Thyroid gland (tissue), 4 donors: ENCODE data around the gene PLEKHN1.

Experiments
- POLR2A ChIP-seq, 2 donors: fragments of 450-650 bp; IDR thresholded peaks; one replicate each; pipeline ENCODE4 v1.6.1; 2017; ENCODE audit warnings: antibody characterized with exemption in 2 of 2, mild to moderate bottlenecking in 2 of 2, moderate library complexity in 1 of 2
- TF ChIP-seq, protein P1 (sequence below), 6 experiments: fragments of 200-600 bp in 3 of 6; fragments of 450-650 bp in 3 of 6; sonication (generic) in 3 of 6; IDR thresholded peaks; one replicate each; pipeline ENCODE4 v1.5.1; 2016 to 2019; ENCODE audit warnings: antibody characterized with exemption in 6 of 6, mild to moderate bottlenecking in 2 of 6, inconsistent platforms in 1 of 6, moderate library complexity in 1 of 6

DNA sequence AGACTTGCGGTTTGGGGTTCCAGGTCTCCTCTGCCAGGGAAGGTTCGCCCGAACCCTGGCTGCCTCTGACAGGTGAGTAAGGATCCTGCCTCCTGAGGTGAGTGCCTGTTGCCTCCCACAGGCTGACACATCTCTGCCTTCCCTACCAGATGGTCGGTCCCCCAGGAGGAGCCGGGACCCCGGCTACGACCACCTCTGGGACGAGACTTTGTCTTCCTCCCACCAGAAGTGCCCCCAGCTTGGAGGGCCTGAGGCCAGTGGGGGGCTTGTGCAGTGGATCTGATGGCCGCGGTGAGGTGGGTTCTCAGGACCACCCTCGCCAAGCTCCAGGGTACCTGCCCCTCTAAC is 8.0 kb downstream of the PLEKHN1 start:
- TF ChIP-seq POLR2A (IDR thresholded peaks at IDR 0.05), result no peak
- TF ChIP-seq, protein P1, sequence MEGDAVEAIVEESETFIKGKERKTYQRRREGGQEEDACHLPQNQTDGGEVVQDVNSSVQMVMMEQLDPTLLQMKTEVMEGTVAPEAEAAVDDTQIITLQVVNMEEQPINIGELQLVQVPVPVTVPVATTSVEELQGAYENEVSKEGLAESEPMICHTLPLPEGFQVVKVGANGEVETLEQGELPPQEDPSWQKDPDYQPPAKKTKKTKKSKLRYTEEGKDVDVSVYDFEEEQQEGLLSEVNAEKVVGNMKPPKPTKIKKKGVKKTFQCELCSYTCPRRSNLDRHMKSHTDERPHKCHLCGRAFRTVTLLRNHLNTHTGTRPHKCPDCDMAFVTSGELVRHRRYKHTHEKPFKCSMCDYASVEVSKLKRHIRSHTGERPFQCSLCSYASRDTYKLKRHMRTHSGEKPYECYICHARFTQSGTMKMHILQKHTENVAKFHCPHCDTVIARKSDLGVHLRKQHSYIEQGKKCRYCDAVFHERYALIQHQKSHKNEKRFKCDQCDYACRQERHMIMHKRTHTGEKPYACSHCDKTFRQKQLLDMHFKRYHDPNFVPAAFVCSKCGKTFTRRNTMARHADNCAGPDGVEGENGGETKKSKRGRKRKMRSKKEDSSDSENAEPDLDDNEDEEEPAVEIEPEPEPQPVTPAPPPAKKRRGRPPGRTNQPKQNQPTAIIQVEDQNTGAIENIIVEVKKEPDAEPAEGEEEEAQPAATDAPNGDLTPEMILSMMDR (IDR thresholded peaks at IDR 0.05), result no peak
